Peyer's patch (tissue), 4 donors: ENCODE data around the gene C11orf58. TPM values are rescaled to one million over a fixed set of nuclear protein-coding genes. Genes with fewer than 3 reads are reported as not detected.
A peak's percentile ranks its signal among the peaks of the same experiment; 100 is the strongest.

Experiments
- DNase-seq, 3 donors: peaks; one replicate each; pipeline ENCODE4 v3.0.0-alpha.2; 2017 to 2019
- H3K27ac ChIP-seq, 4 donors: fragments of 200-600 bp; sonication (generic); one replicate each; pipeline ENCODE4 v1.5.1; 2016 to 2019
- H3K27me3 ChIP-seq, 2 donors: fragments of 200-600 bp; sonication (generic); one replicate each; pipeline ENCODE4 v1.5.1; 2019
- H3K36me3 ChIP-seq, 3 donors: fragments of 200-600 bp; sonication (generic); one replicate each; pipeline ENCODE4 v1.5.1; 2016 to 2019
- H3K4me1 ChIP-seq, 4 donors: fragments of 200-600 bp; sonication (generic); one replicate each; pipeline ENCODE4 v1.5.1; 2016 to 2019
- H3K4me3 ChIP-seq, 4 donors: fragments of 200-600 bp; sonication (generic); 1 replicate in 3 of 4; 2 replicates in 1 of 4; pipeline ENCODE4 v1.5.1; 2016 to 2019; ENCODE audit warnings: mild to moderate bottlenecking in 1 of 4
- H3K9me3 ChIP-seq, 4 donors: fragments of 200-600 bp; sonication (generic); one replicate each; pipeline ENCODE4 v1.5.1; 2016 to 2019; ENCODE audit warnings: mild to moderate bottlenecking in 1 of 4
- CTCF ChIP-seq, 6 experiments: fragments of 450-650 bp in 4 of 6; fragments of 200-600 bp in 2 of 6; sonication (generic) in 1 of 6; IDR thresholded peaks; one replicate each; pipeline ENCODE4 v1.5.1; 2017 to 2019; ENCODE audit warnings: antibody characterized with exemption in 6 of 6, mild to moderate bottlenecking in 3 of 6, moderate library complexity in 1 of 6
- POLR2A ChIP-seq, 2 donors: fragments of 450-650 bp; IDR thresholded peaks; one replicate each; pipeline ENCODE4 v1.5.1; 2017; ENCODE audit warnings: antibody characterized with exemption in 2 of 2, mild to moderate bottlenecking in 2 of 2, moderate library complexity in 2 of 2
- total RNA-seq, 4 donors: library from RNA; depleted of rRNA; stranded (reverse); fragments of >200 nt; gene quantifications; one replicate each; pipeline ENCODE4 v1.1.0, GENCODE V29; 2016

C11orf58 gene
- total RNA-seq, 4 donors from 2014 or later, result 47.9 to 143 (median 80.3) TPM

- Histone ChIP-seq H3K27me3 (no peaks in the 10 kb centered on the region), H3K9me3 (no peaks in the 10 kb centered on the region), H3K4me1 (no peaks in the 10 kb centered on the region), H3K36me3 (peaks cover 0 to 38% (median 0%) of the 10 kb centered on the region in 3 donors), H3K27ac (peak overlapping the region in 1 of 4 donors; percentile 21), H3K4me3 (no peak overlapping the region)
- no peak for TF ChIP-seq POLR2A (IDR thresholded peaks at IDR 0.05)
- TF ChIP-seq CTCF (IDR thresholded peaks at IDR 0.05), result no peak
- DNase-seq, result peak in 1 of 3 donors; percentile 19
Measured at GRCh38 chr11:16794047-16794818, 55.8 kb downstream of the C11orf58 start.

- H3K4me1 ChIP-seq, result no peaks in the 10 kb centered on the region
- peak overlapping the region in 1 of 4 donors; percentile 21 for H3K27ac ChIP-seq
- H3K9me3 ChIP-seq, result no peaks in the 10 kb centered on the region
- no peak for TF ChIP-seq POLR2A (IDR thresholded peaks at IDR 0.05)
- TF ChIP-seq CTCF (IDR thresholded peaks at IDR 0.05), result no peak
- no peak overlapping the region for H3K4me3 ChIP-seq
- DNase-seq, result no peak
- no peaks in the 10 kb centered on the region for H3K27me3 ChIP-seq
- H3K36me3 ChIP-seq, result peaks cover 0 to 40% (median 0%) of the 10 kb centered on the region in 3 donors
Measured at GRCh38 chr11:16795146-16795545, 56.7 kb downstream of the C11orf58 start.

- H3K36me3 ChIP-seq, result peaks cover 0 to 41% (median 0%) of the 10 kb centered on the region in 3 donors
- TF ChIP-seq CTCF (IDR thresholded peaks at IDR 0.05), result no peak
- TF ChIP-seq POLR2A (IDR thresholded peaks at IDR 0.05), result no peak
Measured at GRCh38 chr11:16796311-16796710, 57.9 kb downstream of the C11orf58 start.

GRCh38 chr11:16797776-16798175, 59.3 kb downstream of the C11orf58 start:
- no peaks in the 10 kb centered on the region for H3K4me1 ChIP-seq
- DNase-seq, result no peak
- TF ChIP-seq CTCF (IDR thresholded peaks at IDR 0.05) (no peak), POLR2A (IDR thresholded peaks at IDR 0.05) (no peak)
- H3K9me3 ChIP-seq, result no peaks in the 10 kb centered on the region
- no peak overlapping the region for H3K27ac ChIP-seq
- peaks cover 0 to 46% (median 0%) of the 10 kb centered on the region in 3 donors for H3K36me3 ChIP-seq
- no peaks in the 10 kb centered on the region for H3K27me3 ChIP-seq
- no peak overlapping the region for H3K4me3 ChIP-seq

More at GRCh38 chr11:16796311-16796710, 57.9 kb downstream of the C11orf58 start:
- no peaks in the 10 kb centered on the region for H3K4me1 ChIP-seq
- no peak overlapping the region for H3K4me3 ChIP-seq
- H3K9me3 ChIP-seq, result no peaks in the 10 kb centered on the region
- H3K27ac ChIP-seq, result no peak overlapping the region
- no peaks in the 10 kb centered on the region for H3K27me3 ChIP-seq
- DNase-seq, result no peak

GRCh38 chr11:16799221-16799620, 60.8 kb downstream of the C11orf58 start:
- peaks cover 0 to 46% (median 0%) of the 10 kb centered on the region in 3 donors for H3K36me3 ChIP-seq
- no peak overlapping the region for H3K27ac ChIP-seq
- TF ChIP-seq CTCF (IDR thresholded peaks at IDR 0.05) (no peak), POLR2A (IDR thresholded peaks at IDR 0.05) (no peak)
- H3K27me3 ChIP-seq, result no peaks in the 10 kb centered on the region
- H3K9me3 ChIP-seq, result no peaks in the 10 kb centered on the region
- peaks cover 0 to 3% (median 0%) of the 10 kb centered on the region in 4 donors for H3K4me1 ChIP-seq
- no peak for DNase-seq
- no peak overlapping the region for H3K4me3 ChIP-seq
